Activated CD4-positive, alpha-beta memory T cell treated with anti-CD3 and anti-CD28 coated beads for 36 hours (primary cell): ENCODE data around the gene FHIT. TPM values are rescaled to one million over a fixed set of nuclear protein-coding genes. Genes with fewer than 3 reads are reported as not detected.

Source experiments
- CTCF ChIA-PET: fragments of 350-600 bp; sonication (Branson Sonifier 250); formaldehyde crosslinking; loops from one replicate; lab custom pipeline; 2021; ENCODE audit warnings: antibody characterized with exemption, inconsistent platforms; lab: Charles Lee
- POLR2A ChIA-PET: fragments of 350-600 bp; sonication (Branson Sonifier 250); formaldehyde crosslinking; loops from one replicate; lab custom pipeline; 2021; ENCODE audit warnings: antibody characterized with exemption; lab: Charles Lee
- DNase-seq: peaks from one replicate; pipeline ENCODE4 v3.0.0-alpha.2; 2020
- H3K27ac Mint-ChIP-seq: one replicate; pipeline ENCODE4 v1.8.0; 2021; ENCODE audit warnings: mixed read lengths
- H3K27me3 Mint-ChIP-seq: one replicate; pipeline ENCODE4 v1.8.0; 2021; ENCODE audit warnings: mixed read lengths
- H3K36me3 Mint-ChIP-seq: one replicate; pipeline ENCODE4 v1.8.0; 2021; ENCODE audit warnings: mixed read lengths
- H3K4me1 Mint-ChIP-seq: one replicate; pipeline ENCODE4 v1.8.0; 2021; ENCODE audit warnings: low read depth, mixed read lengths
- H3K4me3 Mint-ChIP-seq: one replicate; pipeline ENCODE4 v1.8.0; 2021; ENCODE audit warnings: mild to moderate bottlenecking, mixed read lengths
- H3K9me3 Mint-ChIP-seq: one replicate; pipeline ENCODE4 v1.8.0; 2021; ENCODE audit warnings: mixed read lengths
- intact Hi-C: fragments of 100-400 bp; cut with micrococcal nuclease; formaldehyde crosslinking; loops from one replicate; pipeline ENCODE4 v1.15.1; 2023
- total RNA-seq, 2 experiments: library from RNA; stranded (reverse); gene quantifications; one replicate each; pipeline ENCODE4 v1.2.3, GENCODE V29; 2021

The FHIT gene
- total RNA-seq, 2 experiments from 2014 or later: 7.2 to 8.7 TPM

- ChIA-PET CTCF (no interaction called here), POLR2A (no interaction called here)
- Mint-ChIP-seq H3K9me3 (no peaks in the 10 kb centered on the region), H3K4me3 (no peak overlapping the region), H3K4me1 (peaks cover 29% of the 10 kb centered on the region), H3K36me3 (peaks cover 2% of the 10 kb centered on the region), H3K27me3 (no peaks in the 10 kb centered on the region), H3K27ac (no peak overlapping the region)
- intact Hi-C loops: no loop called here
- DNase-seq: no peak
Observed at GRCh38 chr3:59879031-59879581, 1372.1 kb downstream of the FHIT start.

- H3K36me3 Mint-ChIP-seq: peaks cover 2% of the 10 kb centered on the region
- no peak for DNase-seq
- ChIA-PET CTCF (no interaction called here), POLR2A (no interaction called here)
- H3K4me3 Mint-ChIP-seq: no peak overlapping the region
- H3K4me1 Mint-ChIP-seq: peaks cover 34% of the 10 kb centered on the region
- H3K27me3 Mint-ChIP-seq: no peaks in the 10 kb centered on the region
- no peak overlapping the region for H3K27ac Mint-ChIP-seq
- H3K9me3 Mint-ChIP-seq: no peaks in the 10 kb centered on the region
- intact Hi-C loops: no loop called here
Observed at GRCh38 chr3:59878038-59878427, 1373.2 kb downstream of the FHIT start.

GRCh38 chr3:59877263-59878037 lies 1373.8 kb downstream of the FHIT start:
- Mint-ChIP-seq H3K27ac (no peak overlapping the region), H3K9me3 (no peaks in the 10 kb centered on the region), H3K4me3 (no peak overlapping the region), H3K27me3 (no peaks in the 10 kb centered on the region), H3K4me1 (peaks cover 39% of the 10 kb centered on the region), H3K36me3 (peaks cover 2% of the 10 kb centered on the region)
- POLR2A ChIA-PET: no interaction called here
- no peak for DNase-seq
- CTCF ChIA-PET: no interaction called here
- intact Hi-C loops: no loop called here

DNA sequence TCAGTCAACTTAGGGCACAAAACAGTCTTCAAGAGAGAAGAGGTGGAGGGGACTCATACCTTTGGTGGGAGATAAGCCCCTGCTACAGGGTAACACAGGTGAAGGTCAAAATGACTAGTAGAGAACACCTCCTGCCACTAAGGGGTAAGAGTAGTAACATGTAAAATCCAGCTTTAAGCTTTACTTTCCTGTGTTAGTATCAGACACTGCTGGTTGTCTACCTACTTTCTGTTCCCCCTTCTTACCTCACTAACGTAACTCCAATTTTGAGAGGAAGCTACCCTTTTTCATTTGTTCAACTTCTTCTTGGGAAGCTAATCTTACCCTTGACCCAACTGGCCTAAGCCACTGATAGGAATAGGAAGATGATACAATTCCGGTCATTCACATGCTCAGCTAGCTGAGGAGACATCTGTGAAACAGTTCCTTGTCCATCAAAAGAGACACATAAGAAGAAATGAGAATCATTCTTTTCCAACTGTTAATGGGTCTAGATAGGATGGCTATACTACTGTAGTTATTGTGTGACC lies 1374.7 kb downstream of the FHIT start:
- intact Hi-C loops: no loop called here
- peaks cover 2% of the 10 kb centered on the region for H3K36me3 Mint-ChIP-seq
- H3K27ac Mint-ChIP-seq: no peak overlapping the region
- no peaks in the 10 kb centered on the region for H3K9me3 Mint-ChIP-seq
- CTCF ChIA-PET: no interaction called here
- peaks cover 43% of the 10 kb centered on the region for H3K4me1 Mint-ChIP-seq
- no peak overlapping the region for H3K4me3 Mint-ChIP-seq
- POLR2A ChIA-PET: no interaction called here
- H3K27me3 Mint-ChIP-seq: no peaks in the 10 kb centered on the region
- no peak for DNase-seq

- intact Hi-C loops: no loop called here
- no peak overlapping the region for H3K27ac Mint-ChIP-seq
- ChIA-PET CTCF (no interaction called here), POLR2A (no interaction called here)
- H3K4me3 Mint-ChIP-seq: no peak overlapping the region
- no peaks in the 10 kb centered on the region for H3K9me3 Mint-ChIP-seq
- peaks cover 2% of the 10 kb centered on the region for H3K36me3 Mint-ChIP-seq
- no peak for DNase-seq
- H3K27me3 Mint-ChIP-seq: no peaks in the 10 kb centered on the region
- H3K4me1 Mint-ChIP-seq: peaks cover 33% of the 10 kb centered on the region
Observed at GRCh38 chr3:59873576-59874230, 1377.5 kb downstream of the FHIT start.

DNA sequence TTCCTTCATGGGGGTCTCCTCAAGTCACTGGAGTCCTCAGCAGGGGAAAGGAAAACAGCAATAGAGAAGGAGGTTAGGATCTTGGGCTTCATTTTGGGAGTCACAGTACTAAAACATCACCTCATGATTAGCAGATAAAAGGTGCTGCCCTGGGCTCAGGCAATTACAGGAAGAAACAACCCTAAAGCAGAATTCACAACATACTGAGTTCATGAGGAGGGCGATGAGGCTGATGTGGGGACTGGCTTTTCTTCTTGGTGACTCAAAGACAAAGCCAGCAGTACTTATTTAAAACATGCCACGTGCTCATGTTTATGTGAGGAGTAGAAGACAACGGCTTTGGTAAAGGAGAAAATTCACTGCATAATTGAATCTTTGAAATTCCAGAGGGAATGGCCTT lies 1379.1 kb downstream of the FHIT start:
- POLR2A ChIA-PET: no interaction called here
- peaks cover 36% of the 10 kb centered on the region for H3K4me1 Mint-ChIP-seq
- peaks cover 2% of the 10 kb centered on the region for H3K36me3 Mint-ChIP-seq
- H3K27ac Mint-ChIP-seq: peak overlapping the region; percentile 42
- CTCF ChIA-PET: no interaction called here
- peak; percentile 24 for DNase-seq
- H3K27me3 Mint-ChIP-seq: no peaks in the 10 kb centered on the region
- H3K9me3 Mint-ChIP-seq: no peaks in the 10 kb centered on the region
- intact Hi-C loops: no loop called here
- H3K4me3 Mint-ChIP-seq: no peak overlapping the region

DNA sequence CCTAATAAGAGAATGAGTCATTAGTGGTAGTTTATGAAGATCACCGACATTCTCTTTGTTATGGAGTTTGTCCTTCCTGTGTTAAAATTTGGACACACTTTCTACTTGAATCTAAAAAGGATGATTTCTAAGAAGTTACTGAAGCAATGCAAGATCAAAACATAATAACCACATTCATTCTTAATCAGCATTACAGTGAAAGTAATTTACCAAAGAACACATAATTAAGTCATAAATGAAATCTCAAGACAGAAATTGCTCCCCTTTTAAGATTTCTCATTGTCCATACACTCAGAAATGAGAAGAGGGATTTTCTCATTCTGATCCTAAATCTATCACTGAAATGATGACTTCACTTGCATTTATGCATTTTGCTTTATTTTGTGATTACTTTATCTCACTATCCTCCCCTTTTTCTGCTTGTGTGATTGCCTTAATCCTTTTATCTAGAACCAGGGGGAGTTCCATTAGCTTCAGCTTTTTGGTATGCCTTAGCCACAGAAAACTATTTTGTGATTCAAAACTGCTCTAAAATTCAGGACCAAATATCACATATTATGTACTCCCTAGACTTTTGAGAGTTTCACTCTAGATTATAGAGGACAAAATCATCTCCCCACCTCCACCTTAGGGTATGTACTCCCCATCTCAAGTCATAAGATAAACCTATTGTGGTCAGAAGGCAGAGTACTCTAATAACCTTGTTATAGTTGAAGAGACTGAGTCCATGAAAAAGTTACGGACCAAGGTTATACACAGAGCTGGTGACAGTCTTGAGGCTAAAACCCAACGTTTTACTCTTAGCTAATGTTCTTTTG lies 1383.9 kb downstream of the FHIT start:
- intact Hi-C loops: loop anchor here (1.0 kb wide), 1 partner anchor 150 kb away; no protein-coding TSS in a partner anchor
- no peaks in the 10 kb centered on the region for H3K27me3 Mint-ChIP-seq
- DNase-seq: no peak
- no peak overlapping the region for H3K27ac Mint-ChIP-seq
- peaks cover 20% of the 10 kb centered on the region for H3K36me3 Mint-ChIP-seq
- peaks cover 33% of the 10 kb centered on the region for H3K4me1 Mint-ChIP-seq
- ChIA-PET CTCF (interaction anchor here (0.6 to 2.3 kb wide), 3 partner anchors 10 to 1189 kb away, joined by 3 to 6 read pairs (median 4); no protein-coding TSS in a partner anchor), POLR2A (interaction anchor here (0.6 kb wide), 1 partner anchor 10 kb away, joined by 4 read pairs; no protein-coding TSS in a partner anchor)
- no peak overlapping the region for H3K4me3 Mint-ChIP-seq
- peaks cover 14% of the 10 kb centered on the region for H3K9me3 Mint-ChIP-seq

DNA sequence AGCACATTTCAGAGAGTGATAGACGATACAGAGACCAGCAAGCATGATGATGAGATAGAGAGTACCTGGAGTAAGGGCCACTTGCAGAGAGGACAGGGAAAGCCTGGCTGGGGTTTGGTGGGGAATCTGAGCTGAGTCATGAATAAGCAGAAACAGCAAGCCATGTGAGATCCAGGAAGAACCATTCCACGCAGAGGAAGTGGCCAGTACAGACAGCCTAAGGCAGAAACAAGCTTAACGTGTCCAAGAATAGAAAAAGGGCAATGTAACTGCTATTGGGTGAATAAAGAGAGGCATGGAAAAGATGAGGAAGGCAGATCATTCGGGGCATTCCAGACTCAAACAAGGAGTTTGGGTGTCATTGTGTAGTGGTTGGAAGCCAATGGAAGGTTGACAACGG lies 1385.2 kb downstream of the FHIT start:
- intact Hi-C loops: no loop called here
- POLR2A ChIA-PET: no interaction called here
- CTCF ChIA-PET: no interaction called here
- Mint-ChIP-seq H3K27ac (no peak overlapping the region), H3K4me1 (peaks cover 25% of the 10 kb centered on the region), H3K27me3 (no peaks in the 10 kb centered on the region), H3K9me3 (peaks cover 19% of the 10 kb centered on the region), H3K4me3 (no peak overlapping the region), H3K36me3 (peaks cover 26% of the 10 kb centered on the region)
- no peak for DNase-seq

DNA sequence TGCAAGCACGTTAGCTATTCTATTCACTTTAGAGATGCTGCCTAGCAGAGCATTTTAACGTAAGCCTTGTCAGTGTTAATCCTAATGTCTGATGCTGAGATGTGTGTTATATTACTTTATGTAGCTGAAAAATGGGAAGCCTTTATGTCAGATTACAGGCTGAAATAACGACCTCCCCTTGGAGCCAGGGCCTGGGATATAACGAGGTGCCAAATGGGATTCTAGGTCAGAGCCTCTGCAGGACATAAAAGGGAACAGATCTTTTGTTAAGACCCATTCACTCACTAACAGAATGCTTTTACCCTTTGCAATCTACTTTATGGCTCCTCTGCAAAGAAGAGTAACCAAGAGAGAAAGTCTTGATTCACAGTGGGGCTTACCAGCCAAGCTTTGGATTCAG lies 1385.9 kb downstream of the FHIT start:
- ChIA-PET POLR2A (no interaction called here), CTCF (no interaction called here)
- peaks cover 26% of the 10 kb centered on the region for H3K36me3 Mint-ChIP-seq
- H3K4me3 Mint-ChIP-seq: no peak overlapping the region
- no peak for DNase-seq
- peaks cover 19% of the 10 kb centered on the region for H3K9me3 Mint-ChIP-seq
- peaks cover 25% of the 10 kb centered on the region for H3K4me1 Mint-ChIP-seq
- H3K27me3 Mint-ChIP-seq: no peaks in the 10 kb centered on the region
- no peak overlapping the region for H3K27ac Mint-ChIP-seq
- intact Hi-C loops: no loop called here

DNA sequence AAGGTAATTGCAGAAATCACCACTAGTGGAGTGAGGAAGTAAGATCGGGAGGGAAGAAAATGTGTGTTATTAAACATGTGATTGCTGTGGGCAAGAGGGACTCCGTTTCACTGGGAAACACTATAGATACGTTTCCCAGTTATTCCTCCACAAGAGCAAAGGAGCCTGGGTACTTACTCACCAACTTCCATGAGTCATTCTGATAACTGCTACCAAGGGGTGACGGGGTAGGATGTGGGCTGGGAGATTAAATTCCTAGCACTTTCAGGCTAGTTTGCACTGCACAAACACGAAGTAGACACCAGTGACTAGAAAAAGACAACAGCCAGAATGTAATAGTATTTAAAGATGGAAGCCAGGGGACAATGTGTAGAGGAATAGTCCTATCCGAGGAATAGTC lies 1388.6 kb downstream of the FHIT start:
- intact Hi-C loops: no loop called here
- CTCF ChIA-PET: no interaction called here

GRCh38 chr3:59857589-59858346 lies 1393.5 kb downstream of the FHIT start:
- DNase-seq: peak; percentile 84
- no peaks in the 10 kb centered on the region for H3K27me3 Mint-ChIP-seq
- H3K4me1 Mint-ChIP-seq: peaks cover 11% of the 10 kb centered on the region
- CTCF ChIA-PET: interaction anchor here (0.5 to 5.4 kb wide), 33 partner anchors 10 to 1516 kb away, joined by 3 to 54 read pairs (median 4); no protein-coding TSS in a partner anchor
- H3K9me3 Mint-ChIP-seq: peaks cover 8% of the 10 kb centered on the region
- intact Hi-C loops: loop anchor here (1.0 to 2.0 kb wide), 3 partner anchors 282 to 645 kb away; no protein-coding TSS in a partner anchor
- POLR2A ChIA-PET: interaction anchor here (0.6 to 0.7 kb wide), 2 partner anchors 10 to 546 kb away, joined by 3 to 4 read pairs; no protein-coding TSS in a partner anchor
- H3K27ac Mint-ChIP-seq: no peak overlapping the region
- no peak overlapping the region for H3K4me3 Mint-ChIP-seq
- H3K36me3 Mint-ChIP-seq: peaks cover 9% of the 10 kb centered on the region

More for the DNA sequence above, 1388.6 kb downstream of the FHIT start:
- peak; percentile 19 for DNase-seq
- Mint-ChIP-seq H3K4me3 (no peak overlapping the region), H3K36me3 (peaks cover 26% of the 10 kb centered on the region), H3K9me3 (peaks cover 19% of the 10 kb centered on the region), H3K27me3 (no peaks in the 10 kb centered on the region), H3K27ac (no peak overlapping the region), H3K4me1 (peaks cover 20% of the 10 kb centered on the region)
- POLR2A ChIA-PET: interaction anchor here (0.6 kb wide), 1 partner anchor 603 kb away, joined by 3 read pairs; no protein-coding TSS in a partner anchor
